Measurements from ENCODE around the gene DOCK10. TPM values are rescaled to one million over a fixed set of nuclear protein-coding genes. Genes with fewer than 3 reads are reported as not detected.
A peak's percentile ranks its signal among the peaks of the same experiment; 100 is the strongest.

DOCK10 gene
- polyA plus RNA-seq, 1 donor (not counting 4 experiments of a cell fraction or from before 2014, with no cell fraction given): 2.5 TPM

- H3K4me2 ChIP-seq (ENCODE audit: control insufficient read depth, extremely low read depth, insufficient read depth, low read depth, low read length): no peak overlapping the region
- H3K4me1 ChIP-seq (ENCODE audit: control insufficient read depth, extremely low read depth, insufficient read depth, low read length): peaks cover 22% of the 10 kb centered on the region
- H3K79me2 ChIP-seq (ENCODE audit: control insufficient read depth, insufficient read depth, low read length): no peaks in the 10 kb centered on the region
- DNase-seq (ENCODE audit: low read depth, low spot score) (no peak), FAIRE-seq (no peak)
- H3K4me3 ChIP-seq (ENCODE audit: control insufficient read depth in 2 of 3, extremely low read depth in 1 of 3, insufficient read depth in 2 of 3, low read depth in 1 of 3, low read length in 3 of 3): no peak overlapping the region
- dilution Hi-C loops (cut with MboI; ENCODE audit: extremely low pct_ligation_motif_present, low sequenced_read_pairs): no loop called here
- no peak overlapping the region for H3K9ac ChIP-seq (ENCODE audit: control insufficient read depth, extremely low read depth, insufficient read depth, low read length)
- H3K27ac ChIP-seq (ENCODE audit: control insufficient read depth, insufficient read depth, low read length): no peak overlapping the region
- H3K27me3 ChIP-seq (ENCODE audit: control insufficient read depth, extremely low read depth, insufficient read depth, low read length): no peaks in the 10 kb centered on the region
- no peaks in the 10 kb centered on the region for H4K20me1 ChIP-seq (ENCODE audit: control insufficient read depth, extremely low read depth, insufficient read depth, low read length)
- no peak overlapping the region for H2AFZ ChIP-seq (ENCODE audit: control insufficient read depth, low read length)
- TF ChIP-seq CTCF (optimal IDR thresholded peaks at IDR 0.05 in 1 of 3, IDR thresholded peaks at IDR 0.05 in 1 of 3, conservative IDR thresholded peaks at IDR 0.05 in 1 of 3; ENCODE audit: extremely low read depth in 1 of 3, insufficient read depth in 2 of 3, low read length in 3 of 3) (no peak), EZH2 (IDR thresholded peaks at IDR 0.05; ENCODE audit: low read length) (no peak)
- no peaks in the 10 kb centered on the region for H3K9me3 ChIP-seq (ENCODE audit: control insufficient read depth, low read depth, low read length)
- no peaks in the 10 kb centered on the region for H3K36me3 ChIP-seq (ENCODE audit: control insufficient read depth in 2 of 2, extremely low read depth in 1 of 2, insufficient read depth in 2 of 2, low read length in 2 of 2)
- H3K9me1 ChIP-seq (ENCODE audit: control insufficient read depth, extremely low read depth, insufficient read depth, low read length): no peaks in the 10 kb centered on the region
Observed at GRCh38 chr2:224865016-224865415, 177.3 kb downstream of the DOCK10 start.

GRCh38 chr2:224861266-224861665 is 181.0 kb downstream of the DOCK10 start:
- Histone ChIP-seq H2AFZ (ENCODE audit: control insufficient read depth, low read length) (peak overlapping the region; percentile 47), H3K4me3 (ENCODE audit: control insufficient read depth in 2 of 3, extremely low read depth in 1 of 3, insufficient read depth in 2 of 3, low read depth in 1 of 3, low read length in 3 of 3) (no peak overlapping the region), H3K4me2 (ENCODE audit: control insufficient read depth, extremely low read depth, insufficient read depth, low read depth, low read length) (peak overlapping the region; percentile 71), H3K79me2 (ENCODE audit: control insufficient read depth, insufficient read depth, low read length) (no peaks in the 10 kb centered on the region), H3K27ac (ENCODE audit: control insufficient read depth, insufficient read depth, low read length) (no peak overlapping the region), H3K27me3 (ENCODE audit: control insufficient read depth, extremely low read depth, insufficient read depth, low read length) (no peaks in the 10 kb centered on the region), H3K4me1 (ENCODE audit: control insufficient read depth, extremely low read depth, insufficient read depth, low read length) (peaks cover 13% of the 10 kb centered on the region), H4K20me1 (ENCODE audit: control insufficient read depth, extremely low read depth, insufficient read depth, low read length) (no peaks in the 10 kb centered on the region), H3K9ac (ENCODE audit: control insufficient read depth, extremely low read depth, insufficient read depth, low read length) (no peak overlapping the region), H3K9me3 (ENCODE audit: control insufficient read depth, low read depth, low read length) (no peaks in the 10 kb centered on the region), H3K36me3 (ENCODE audit: control insufficient read depth in 2 of 2, extremely low read depth in 1 of 2, insufficient read depth in 2 of 2, low read length in 2 of 2) (no peaks in the 10 kb centered on the region), H3K9me1 (ENCODE audit: control insufficient read depth, extremely low read depth, insufficient read depth, low read length) (no peaks in the 10 kb centered on the region)
- TF ChIP-seq EZH2 (IDR thresholded peaks at IDR 0.05; ENCODE audit: low read length): no peak
- TF ChIP-seq CTCF (optimal IDR thresholded peaks at IDR 0.05 in 1 of 3, IDR thresholded peaks at IDR 0.05 in 1 of 3, conservative IDR thresholded peaks at IDR 0.05 in 1 of 3; ENCODE audit: extremely low read depth in 1 of 3, insufficient read depth in 2 of 3, low read length in 3 of 3): no peak
- DNase-seq (ENCODE audit: low read depth, low spot score): no peak
- FAIRE-seq: peak; percentile 81
- dilution Hi-C loops (cut with MboI; ENCODE audit: extremely low pct_ligation_motif_present, low sequenced_read_pairs): no loop called here
